Right ventricle myocardium superior (tissue), 1 donor: ENCODE results near the gene ZBTB48. TPM values are rescaled to one million over a fixed set of nuclear protein-coding genes. Genes with fewer than 3 reads are reported as not detected.

Source experiments
- ATAC-seq: fragments of 200-7000 bp; cut with Tn5 transposase; one replicate; pipeline ENCODE4 v1.9.1; 2020; ENCODE audit warnings: mild to moderate bottlenecking; ENCODE audit not compliant: poor library complexity
- DNase-seq: peaks from one replicate; pipeline ENCODE4 v3.0.0-alpha.2; 2020
- intact Hi-C: fragments of 100-400 bp; cut with DNase I; formaldehyde crosslinking; loops from one replicate; pipeline ENCODE4 v1.11.2; 2022
- total RNA-seq: library from RNA; stranded (reverse); fragmentation: NEBNext Ultra II Directional; extraction: Animal tissue kit (Norgen Biotek cat#: 25700); gene quantifications from one replicate; pipeline ENCODE4 v1.2.1, GENCODE V29; 2021
- donor health status: DM: no; HTN: yes; CAD: no; lungs with severe emphysema.

ZBTB48 gene
- total RNA-seq, 1 donor from 2014 or later: 11.7 TPM

DNA sequence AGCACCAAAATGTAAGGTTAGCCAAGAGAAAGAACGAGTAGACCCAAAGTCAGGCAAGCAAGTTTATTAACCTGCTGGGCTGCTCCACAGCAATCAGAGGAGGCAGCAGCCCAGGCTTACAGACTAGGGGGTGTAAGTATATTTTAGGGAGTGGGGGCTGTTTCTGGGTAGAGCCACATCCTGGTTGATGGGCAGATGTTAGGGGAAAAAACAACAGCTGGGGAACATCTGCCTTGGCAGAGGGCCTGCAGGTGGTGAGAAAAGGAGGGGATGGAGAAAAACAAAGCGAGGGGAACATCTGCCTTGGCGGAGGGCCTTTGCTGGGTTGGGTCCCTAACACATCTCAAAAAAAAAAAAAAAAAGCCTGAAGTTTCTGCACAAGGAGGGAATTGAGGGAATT is 9.7 kb upstream of the ZBTB48 start:
- DNase-seq: no peak
- ATAC-seq: no peak
- intact Hi-C loops: no loop called here

DNA sequence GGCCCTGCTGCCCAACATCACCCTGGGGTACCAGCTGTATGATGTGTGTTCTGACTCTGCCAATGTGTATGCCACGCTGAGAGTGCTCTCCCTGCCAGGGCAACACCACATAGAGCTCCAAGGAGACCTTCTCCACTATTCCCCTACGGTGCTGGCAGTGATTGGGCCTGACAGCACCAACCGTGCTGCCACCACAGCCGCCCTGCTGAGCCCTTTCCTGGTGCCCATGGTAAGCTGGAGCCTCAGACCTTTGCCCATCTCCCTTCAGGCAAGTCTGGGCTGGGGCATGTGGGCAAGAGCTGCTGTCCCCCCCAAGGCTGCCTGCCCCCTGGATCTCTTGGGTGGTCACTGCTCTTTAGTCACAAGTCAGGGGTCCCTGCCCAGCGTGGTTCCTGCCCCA is 8.8 kb upstream of the ZBTB48 start:
- DNase-seq (no peak), ATAC-seq (no peak)
- intact Hi-C loops: no loop called here

DNA sequence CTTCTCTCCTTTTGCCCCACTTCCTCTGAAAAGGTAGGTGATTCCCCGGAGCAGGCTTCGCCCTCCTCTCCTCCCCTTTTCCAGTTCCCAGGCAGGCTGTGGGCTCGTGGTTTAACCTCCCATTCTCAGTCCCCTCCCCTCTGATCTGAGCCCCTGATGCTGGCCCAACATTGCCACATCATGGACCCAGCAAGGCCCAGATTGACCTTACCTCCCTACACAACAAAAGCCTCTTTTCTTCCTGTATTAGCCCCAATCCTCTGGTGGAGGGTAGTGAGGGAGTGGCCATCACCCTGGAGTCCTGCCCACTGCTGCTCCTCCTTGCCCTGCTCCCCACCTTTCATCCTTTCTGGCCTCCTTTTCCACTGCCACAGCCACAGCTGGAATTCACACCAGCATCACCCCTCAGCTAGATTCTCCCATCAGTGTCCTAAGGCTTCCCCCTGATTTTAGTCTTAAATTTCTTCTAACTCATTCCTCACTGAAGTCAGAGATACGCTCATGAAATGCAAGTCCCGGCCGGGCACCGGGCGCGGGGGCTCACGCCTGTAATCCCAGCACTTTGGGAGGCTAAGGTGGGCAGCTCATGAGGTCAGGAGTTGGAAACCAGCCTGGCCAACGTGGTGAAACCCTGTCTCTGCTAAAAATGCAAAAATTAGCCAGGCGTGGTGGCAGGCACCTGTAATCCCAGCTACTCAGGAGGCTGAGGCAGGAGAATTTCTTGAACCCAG is 7.0 kb upstream of the ZBTB48 start:
- intact Hi-C loops: no loop called here
- ATAC-seq: no peak
- DNase-seq: no peak

DNA sequence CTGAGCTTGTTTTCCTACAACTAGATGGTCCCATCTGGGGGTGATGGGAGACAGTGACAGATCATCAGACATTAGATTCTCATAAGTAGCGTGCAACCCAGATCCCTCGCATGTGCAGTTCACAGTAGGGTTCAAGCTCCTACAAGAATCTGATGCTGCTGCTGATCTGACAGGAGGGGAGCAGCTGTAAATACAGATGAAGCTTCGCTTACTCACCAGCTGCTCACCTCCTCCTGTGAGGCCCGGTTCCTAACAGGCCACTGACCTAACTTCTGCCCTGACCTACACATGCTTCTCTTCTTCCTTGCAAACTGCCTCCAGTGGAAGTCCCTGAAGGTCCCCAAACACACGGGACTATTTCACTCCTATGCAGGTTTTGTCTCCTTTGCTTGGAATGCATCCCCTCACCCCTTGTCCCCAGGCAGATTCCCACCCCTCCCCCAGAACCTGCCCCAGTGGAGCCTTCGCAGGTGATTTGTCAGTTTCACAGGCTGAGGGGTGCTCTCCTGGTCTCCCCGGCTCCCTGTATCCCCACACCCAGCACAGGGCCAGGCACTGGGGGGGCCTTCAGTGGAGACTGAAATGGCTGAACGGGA is 5.7 kb upstream of the ZBTB48 start:
- DNase-seq: no peak
- ATAC-seq: no peak
- intact Hi-C loops: no loop called here

DNA sequence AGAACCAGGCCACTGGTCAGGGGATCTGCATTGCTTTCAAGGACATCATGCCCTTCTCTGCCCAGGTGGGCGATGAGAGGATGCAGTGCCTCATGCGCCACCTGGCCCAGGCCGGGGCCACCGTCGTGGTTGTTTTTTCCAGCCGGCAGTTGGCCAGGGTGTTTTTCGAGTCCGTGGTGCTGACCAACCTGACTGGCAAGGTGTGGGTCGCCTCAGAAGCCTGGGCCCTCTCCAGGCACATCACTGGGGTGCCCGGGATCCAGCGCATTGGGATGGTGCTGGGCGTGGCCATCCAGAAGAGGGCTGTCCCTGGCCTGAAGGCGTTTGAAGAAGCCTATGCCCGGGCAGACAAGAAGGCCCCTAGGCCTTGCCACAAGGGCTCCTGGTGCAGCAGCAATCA is 5.0 kb upstream of the ZBTB48 start:
- intact Hi-C loops: no loop called here
- ATAC-seq (no peak), DNase-seq (no peak)

DNA sequence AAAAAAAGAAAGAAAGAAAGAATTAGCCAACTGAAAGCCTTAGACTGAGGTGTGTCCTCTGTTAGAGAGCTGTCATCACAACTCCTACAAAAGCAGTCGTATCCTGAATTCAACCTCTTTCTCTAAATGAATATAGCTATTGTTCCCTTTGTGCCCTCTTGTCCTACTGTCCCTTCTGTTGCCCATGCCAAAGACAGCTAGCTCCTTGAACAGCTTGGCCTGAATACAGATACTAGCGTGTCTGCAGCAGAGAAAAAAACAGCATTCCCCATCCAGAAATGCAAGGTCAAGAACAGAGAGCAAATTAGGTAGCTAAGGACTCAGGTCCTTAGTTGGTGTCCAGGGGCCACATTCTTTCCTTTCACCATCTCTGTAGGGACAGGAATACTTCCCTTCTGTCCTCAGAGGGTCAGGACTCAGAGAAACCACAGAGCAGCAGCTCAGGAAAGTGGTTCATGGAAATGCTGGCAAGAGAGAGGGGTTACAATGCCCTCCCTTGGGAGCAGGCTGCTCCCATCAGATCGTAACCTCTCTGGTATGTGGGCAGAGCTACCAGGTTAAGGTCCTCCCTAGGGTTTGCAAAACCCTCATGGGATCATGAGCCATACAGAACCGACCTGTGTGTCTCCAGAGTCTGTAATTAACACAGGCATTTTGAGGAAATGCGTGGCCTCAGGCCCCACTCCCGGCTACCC is 1.8 kb upstream of the ZBTB48 start:
- no peak for DNase-seq
- intact Hi-C loops: no loop called here
- ATAC-seq: no peak

DNA sequence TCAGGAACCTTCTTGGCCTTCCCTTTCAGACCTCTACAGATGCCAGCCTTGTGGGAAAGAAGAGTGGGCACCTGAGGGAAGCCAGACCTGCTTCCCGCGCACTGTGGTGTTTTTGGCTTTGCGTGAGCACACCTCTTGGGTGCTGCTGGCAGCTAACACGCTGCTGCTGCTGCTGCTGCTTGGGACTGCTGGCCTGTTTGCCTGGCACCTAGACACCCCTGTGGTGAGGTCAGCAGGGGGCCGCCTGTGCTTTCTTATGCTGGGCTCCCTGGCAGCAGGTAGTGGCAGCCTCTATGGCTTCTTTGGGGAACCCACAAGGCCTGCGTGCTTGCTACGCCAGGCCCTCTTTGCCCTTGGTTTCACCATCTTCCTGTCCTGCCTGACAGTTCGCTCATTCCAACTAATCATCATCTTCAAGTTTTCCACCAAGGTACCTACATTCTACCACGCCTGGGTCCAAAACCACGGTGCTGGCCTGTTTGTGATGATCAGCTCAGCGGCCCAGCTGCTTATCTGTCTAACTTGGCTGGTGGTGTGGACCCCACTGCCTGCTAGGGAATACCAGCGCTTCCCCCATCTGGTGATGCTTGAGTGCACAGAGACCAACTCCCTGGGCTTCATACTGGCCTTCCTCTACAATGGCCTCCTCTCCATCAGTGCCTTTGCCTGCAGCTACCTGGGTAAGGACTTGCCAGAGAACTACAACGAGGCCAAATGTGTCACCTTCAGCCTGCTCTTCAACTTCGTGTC is 995 bp upstream of the ZBTB48 start:
- no peak for ATAC-seq
- intact Hi-C loops: no loop called here

DNA sequence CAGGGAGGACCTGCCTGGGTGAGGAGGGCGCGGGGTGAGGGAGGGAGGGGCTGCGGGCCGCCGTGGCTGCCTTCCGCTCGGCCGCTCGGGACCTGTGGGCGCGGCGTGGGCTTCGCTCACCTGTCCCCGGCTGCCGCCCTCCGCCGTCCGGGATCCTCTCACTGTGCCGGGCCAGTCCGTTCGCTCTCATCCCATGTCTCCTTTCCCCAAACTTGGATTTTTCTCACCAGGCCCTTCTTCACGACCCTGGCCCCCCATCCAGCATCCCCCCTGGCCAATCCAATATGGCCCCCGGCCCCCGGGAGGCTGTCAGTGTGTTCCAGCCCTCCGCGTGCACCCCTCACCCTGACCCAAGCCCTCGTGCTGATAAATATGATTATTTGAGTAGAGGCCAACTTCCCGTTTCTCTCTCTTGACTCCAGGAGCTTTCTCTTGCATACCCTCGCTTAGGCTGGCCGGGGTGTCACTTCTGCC is 362 bp downstream of the ZBTB48 start:
- ATAC-seq: peak; percentile 4
- intact Hi-C loops: no loop called here
- DNase-seq: peak; percentile 51

More for the DNA sequence above, 995 bp upstream of the ZBTB48 start:
- peak; percentile 54 for DNase-seq

DNA sequence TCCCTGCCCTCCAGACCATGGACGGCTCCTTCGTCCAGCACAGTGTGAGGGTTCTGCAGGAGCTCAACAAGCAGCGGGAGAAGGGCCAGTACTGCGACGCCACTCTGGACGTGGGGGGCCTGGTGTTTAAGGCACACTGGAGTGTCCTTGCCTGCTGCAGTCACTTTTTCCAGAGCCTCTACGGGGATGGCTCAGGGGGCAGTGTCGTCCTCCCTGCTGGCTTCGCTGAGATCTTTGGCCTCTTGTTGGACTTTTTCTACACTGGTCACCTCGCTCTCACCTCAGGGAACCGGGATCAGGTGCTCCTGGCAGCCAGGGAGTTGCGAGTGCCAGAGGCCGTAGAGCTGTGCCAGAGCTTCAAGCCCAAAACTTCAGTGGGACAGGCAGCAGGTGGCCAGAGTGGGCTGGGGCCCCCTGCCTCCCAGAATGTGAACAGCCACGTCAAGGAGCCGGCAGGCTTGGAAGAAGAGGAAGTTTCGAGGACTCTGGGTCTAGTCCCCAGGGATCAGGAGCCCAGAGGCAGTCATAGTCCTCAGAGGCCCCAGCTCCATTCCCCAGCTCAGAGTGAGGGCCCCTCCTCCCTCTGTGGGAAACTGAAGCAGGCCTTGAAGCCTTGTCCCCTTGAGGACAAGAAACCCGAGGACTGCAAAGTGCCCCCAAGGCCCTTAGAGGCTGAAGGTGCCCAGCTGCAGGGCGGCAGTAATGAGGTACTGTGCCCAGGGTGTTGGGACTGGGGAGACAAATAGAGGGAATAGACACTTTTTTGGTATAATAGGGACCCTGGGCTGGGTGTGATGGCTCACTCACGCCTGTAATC is 1.0 kb downstream of the ZBTB48 start:
- intact Hi-C loops: no loop called here
- no peak for ATAC-seq
- peak; percentile 49 for DNase-seq

DNA sequence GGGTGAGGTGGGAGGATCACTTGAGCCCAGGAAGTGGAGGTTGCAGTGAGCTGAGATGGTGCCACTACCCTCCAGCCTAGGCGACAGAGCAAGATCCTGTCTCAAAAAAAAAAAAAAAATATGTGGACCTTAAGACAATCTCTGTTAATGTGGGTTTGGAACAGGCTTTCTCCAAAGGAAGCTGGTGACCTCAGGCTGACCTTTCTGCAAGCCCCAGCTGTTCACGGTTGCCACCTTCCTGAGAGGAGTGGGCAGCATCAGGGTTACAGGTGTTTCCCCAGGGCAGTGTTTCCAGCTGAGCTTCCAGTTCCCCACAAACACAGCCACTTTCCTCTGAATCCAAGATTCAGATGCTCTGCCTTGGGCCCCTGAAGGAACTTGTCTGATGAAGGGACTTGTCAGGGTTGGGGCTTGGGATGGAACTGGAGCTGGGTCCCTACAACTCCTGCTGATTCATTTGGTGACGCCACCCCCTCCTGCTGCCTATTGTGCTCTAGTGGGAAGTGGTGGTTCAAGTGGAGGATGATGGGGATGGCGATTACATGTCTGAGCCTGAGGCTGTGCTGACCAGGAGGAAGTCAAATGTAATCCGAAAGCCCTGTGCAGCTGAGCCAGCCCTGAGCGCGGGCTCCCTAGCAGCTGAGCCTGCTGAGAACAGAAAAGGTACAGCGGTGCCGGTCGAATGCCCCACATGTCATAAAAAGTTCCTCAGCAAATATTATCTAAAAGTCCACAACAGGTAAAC is 1.9 kb downstream of the ZBTB48 start:
- intact Hi-C loops: no loop called here
- ATAC-seq: no peak
- DNase-seq: peak; percentile 56

DNA sequence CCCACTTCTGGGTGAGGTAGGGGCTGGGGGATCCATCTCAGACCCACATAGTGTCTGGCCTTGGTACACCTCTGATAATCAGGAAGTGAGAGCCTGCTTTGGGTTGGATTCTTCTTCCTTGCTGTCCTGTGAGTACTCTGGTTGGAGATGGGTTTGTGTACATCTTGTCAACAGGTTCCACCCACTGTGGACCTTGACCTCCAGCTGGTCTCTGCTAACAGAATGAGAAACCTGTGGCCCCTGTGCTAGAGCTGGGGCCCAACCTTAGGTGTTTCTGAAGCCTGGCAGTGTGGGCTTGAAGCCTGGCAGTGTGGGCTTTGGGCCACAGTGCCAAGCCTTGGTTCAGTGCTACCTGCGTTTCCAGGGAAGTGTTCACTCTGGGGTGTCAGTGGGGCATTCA is 2.6 kb downstream of the ZBTB48 start:
- DNase-seq (no peak), ATAC-seq (no peak)
- intact Hi-C loops: no loop called here

DNA sequence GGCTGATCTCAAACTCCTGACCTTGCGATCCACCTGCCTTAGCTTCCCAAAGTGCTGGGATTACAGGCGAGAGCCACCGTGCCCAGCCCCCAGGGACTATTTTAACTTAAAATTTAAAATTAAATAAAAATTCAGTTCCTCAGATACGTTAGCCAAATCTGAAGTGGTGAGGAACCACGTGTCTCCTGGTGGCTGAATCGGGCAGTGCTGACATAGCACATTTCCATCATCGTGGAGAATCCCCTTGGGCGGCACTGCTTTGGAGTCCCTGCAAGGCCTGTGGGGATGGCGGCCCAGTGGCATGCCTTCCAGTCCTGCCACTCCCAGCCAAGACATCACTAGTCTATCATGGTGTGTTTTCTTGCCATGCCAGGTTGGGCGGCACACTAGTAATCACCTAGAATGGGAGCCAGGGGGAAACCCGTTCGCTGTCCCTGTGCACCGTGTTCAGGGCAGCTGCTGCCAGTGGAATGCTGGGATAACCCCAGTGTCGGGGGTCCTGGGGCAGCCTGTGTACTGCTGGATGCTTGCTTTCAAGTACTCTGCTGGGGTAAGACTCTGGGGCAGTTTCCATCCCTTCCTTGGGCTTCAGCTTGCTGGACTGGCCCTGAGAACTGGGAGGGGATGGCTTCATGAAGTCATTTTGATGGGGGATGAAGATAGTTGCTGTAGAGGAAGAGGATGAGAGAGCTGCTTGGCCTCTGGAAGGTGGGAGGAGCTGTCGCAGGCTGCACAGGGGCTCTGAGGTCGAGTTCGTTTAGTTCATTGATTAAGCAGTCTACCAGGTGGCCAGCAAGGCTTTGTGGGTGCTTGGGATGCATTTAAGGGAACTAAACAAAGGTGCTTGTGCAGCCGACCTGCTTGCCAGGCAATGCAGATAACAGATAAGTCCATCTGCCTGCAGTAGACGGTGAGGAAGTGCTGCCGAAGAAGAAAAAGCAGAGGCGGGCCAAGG is 4.6 kb downstream of the ZBTB48 start:
- DNase-seq (no peak), ATAC-seq (no peak)
- intact Hi-C loops: no loop called here

DNA sequence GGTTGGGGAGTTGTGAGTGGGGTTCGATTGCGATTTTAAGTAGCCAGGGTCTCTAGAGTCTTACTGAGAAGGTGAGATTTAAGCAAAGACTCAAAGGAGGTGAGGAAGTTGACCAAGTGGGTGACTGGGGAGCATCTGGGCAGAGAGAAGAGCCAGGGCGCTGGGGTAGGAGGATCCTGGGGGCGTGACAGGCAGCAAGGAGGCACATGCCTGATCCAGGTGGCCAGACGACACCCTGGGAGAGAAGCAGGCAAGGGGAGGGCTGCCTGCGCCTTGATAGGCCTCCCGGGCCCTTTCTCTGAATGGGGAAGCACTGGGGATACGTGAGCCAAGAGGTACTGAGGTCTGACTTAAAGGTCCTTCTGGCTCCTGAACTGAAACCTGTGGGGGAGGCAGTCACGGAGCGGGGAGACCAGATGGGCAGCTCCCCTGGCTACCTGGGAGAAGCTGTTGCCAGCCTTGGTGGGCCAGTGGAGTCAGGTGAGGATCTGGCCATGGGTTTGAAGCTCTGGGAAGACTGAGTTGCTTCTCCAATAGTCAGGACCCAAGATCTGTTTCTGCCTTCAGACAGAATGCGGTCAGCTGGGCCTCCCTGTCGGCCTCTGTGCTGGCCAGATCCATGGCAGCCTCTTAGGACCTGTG is 5.4 kb downstream of the ZBTB48 start:
- no peak for ATAC-seq
- DNase-seq: no peak
- intact Hi-C loops: no loop called here

DNA sequence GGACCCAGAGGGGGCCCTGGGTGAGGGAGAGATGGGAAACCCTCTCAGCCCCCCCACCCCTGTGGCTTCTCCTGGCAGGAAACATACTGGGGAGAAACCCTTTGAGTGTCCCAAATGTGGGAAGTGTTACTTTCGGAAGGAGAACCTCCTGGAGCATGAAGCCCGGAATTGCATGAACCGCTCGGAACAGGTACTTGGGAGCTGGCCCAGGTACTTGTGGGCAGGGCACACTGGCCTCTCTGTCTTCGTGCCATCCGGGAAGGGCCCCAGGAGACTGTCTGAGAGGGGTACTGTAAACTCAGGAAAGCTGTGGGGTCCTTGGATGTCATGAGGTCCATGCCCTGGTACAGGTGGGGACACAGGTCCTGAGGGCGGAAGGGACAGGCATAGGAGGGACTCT is 6.0 kb downstream of the ZBTB48 start:
- intact Hi-C loops: no loop called here
- no peak for ATAC-seq

DNA sequence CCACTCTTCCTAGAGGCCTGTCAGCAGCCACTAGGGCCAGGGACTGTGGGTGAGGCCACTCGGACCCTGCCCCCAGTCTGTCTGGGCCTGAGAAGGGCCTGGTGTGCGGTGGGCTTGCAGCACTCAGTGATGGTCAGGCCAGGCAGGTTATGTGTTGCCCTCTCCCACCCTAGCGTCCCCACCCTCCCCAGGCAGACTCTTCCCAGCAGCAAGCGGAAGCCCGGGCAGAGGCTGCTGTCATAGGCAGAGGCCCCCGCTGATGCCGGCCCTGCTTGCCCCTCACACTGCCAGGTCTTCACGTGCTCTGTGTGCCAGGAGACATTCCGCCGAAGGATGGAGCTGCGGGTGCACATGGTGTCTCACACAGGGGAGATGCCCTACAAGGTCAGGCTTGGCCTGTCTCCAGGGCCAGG is 6.6 kb downstream of the ZBTB48 start:
- peak; percentile 7 for ATAC-seq
- intact Hi-C loops: no loop called here
- no peak for DNase-seq

More for the DNA sequence above, 6.0 kb downstream of the ZBTB48 start:
- DNase-seq: no peak

DNA sequence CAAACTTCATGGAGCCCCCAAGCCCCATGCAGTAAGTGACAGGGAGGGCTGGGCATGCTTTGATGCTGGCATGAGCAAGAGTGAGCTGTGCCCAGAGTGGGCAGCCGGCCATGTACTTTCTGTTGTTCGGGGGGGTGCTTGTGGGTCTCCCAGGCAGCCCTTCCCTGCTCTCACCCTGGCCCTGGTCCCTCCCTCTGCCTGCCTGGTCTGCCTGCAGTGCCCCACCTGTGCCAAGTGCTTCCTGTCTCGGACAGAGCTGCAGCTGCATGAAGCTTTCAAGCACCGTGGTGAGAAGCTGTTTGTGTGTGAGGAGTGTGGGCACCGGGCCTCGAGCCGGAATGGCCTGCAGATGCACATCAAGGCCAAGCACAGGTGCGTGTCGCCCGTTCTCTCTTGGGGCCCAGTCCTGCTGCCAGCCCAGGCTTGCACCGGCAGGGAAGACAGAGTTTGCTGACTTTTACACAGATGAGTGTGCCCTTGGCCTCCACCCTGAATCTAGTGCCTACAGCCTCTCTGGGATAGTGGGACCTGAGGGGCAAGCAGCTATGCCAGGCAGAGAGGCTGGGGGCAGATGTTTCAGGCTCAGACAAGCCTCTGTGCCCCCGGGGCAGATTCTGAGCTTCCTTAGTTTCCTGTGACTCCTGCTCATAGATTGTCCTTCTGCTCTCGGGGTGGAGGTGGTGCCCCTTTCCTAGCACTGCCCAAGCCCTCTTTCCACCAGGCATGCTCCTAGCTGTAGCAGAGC is 7.6 kb downstream of the ZBTB48 start:
- DNase-seq (peak; percentile 86), ATAC-seq (peak; percentile 83)
- intact Hi-C loops: no loop called here
